Activated CD4-positive, CD25-positive, alpha-beta regulatory T cell treated with anti-CD3 and anti-CD28 coated beads, Interleukin-2, amount 50 U/mL, for 72 hours (primary cell): ENCODE measurements around the gene PSRC1.
A peak's percentile ranks its signal among the peaks of the same experiment; 100 is the strongest.

ENCODE experiments used
- DNase-seq: peaks from one replicate; pipeline ENCODE4 v3.0.0; 2021

PSRC1 gene

GRCh38 chr1:109256971-109257681 is 25.8 kb downstream of the PSRC1 start:
- no peak for DNase-seq

- no peak for DNase-seq
Observed at GRCh38 chr1:109256085-109256484, 26.9 kb downstream of the PSRC1 start.

GRCh38 chr1:109255678-109256077 is 27.3 kb downstream of the PSRC1 start:
- no peak for DNase-seq

- no peak for DNase-seq
Observed at GRCh38 chr1:109255097-109255651, 27.8 kb downstream of the PSRC1 start.

GRCh38 chr1:109254621-109255096 is 28.3 kb downstream of the PSRC1 start:
- DNase-seq, result no peak

- no peak for DNase-seq
Observed at GRCh38 chr1:109253803-109254620, 28.9 kb downstream of the PSRC1 start.

- DNase-seq, result no peak
Observed at GRCh38 chr1:109252893-109253802, 29.8 kb downstream of the PSRC1 start.

GRCh38 chr1:109252167-109252892 is 30.6 kb downstream of the PSRC1 start:
- DNase-seq, result no peak

- no peak for DNase-seq
Observed at GRCh38 chr1:109251277-109252166, 31.4 kb downstream of the PSRC1 start.

GRCh38 chr1:109250454-109251276 is 32.3 kb downstream of the PSRC1 start:
- no peak for DNase-seq

GRCh38 chr1:109249654-109250401 is 33.1 kb downstream of the PSRC1 start:
- DNase-seq, result no peak

GRCh38 chr1:109248797-109249629 is 33.9 kb downstream of the PSRC1 start, which contains the start of gene CELSR2:
Gene CELSR2, plus strand, starts transcription at chr1:109249539. Its CDS starts 541 bp downstream, at chr1:109250080.
- DNase-seq, result peak; percentile 47

- DNase-seq, result no peak
Observed at GRCh38 chr1:109248444-109248796, 34.5 kb downstream of the PSRC1 start.

- no peak for DNase-seq
Observed at GRCh38 chr1:109247401-109248365, 35.3 kb downstream of the PSRC1 start.

- no peak for DNase-seq
Observed at GRCh38 chr1:109246141-109246551, 36.8 kb downstream of the PSRC1 start.

- no peak for DNase-seq
Observed at GRCh38 chr1:109243860-109244552, 38.9 kb downstream of the PSRC1 start.
